ENCODE results near the gene APOD.

DNA sequence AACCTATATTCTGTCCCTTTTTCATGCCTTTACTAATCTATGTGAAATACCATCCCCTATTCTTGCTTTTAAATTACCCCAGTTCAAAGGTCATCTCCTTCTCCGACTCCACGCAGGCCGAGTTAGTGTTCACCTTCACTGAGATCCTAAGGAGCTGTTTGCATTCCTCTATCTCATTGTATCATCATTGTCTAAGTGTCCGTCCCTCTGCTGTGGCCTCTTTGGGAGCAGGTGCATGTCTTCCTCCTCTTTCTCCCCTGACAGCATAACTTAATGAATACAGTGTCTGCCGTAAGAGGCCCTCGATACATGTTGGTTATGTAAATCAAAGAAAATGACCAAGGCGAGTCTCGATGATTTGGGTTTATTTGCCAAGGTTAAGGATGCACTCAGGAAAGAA is 35.7 kb downstream of the APOD start:
- TF ChIP-seq GATA3 (IDR thresholded peaks at IDR 0.05; ENCODE audit: low read depth, low read length) (no peak), GATA2 (IDR thresholded peaks at IDR 0.05; ENCODE audit: low read depth, low read length) (no peak)

Data from SH-SY5Y (cell line).